HCT116 (cell line): ENCODE results near the gene TYW3. TPM values are rescaled to one million over a fixed set of nuclear protein-coding genes. Genes with fewer than 3 reads are reported as not detected.
A peak's percentile ranks its signal among the peaks of the same experiment; 100 is the strongest.
"Not testable (repeated sequence)": the region's sequence is repeated elsewhere in the genome, so short reads cannot be mapped to it uniquely, and the experiment has no call there.

ENCODE experiments used
- ATAC-seq: fragments of 200-7000 bp; cut with Tn5 transposase; 2 replicates; pipeline ENCODE4 v1.9.1; 2020; ENCODE audit warnings: mild to moderate bottlenecking, moderate library complexity
- BruUV-seq: library from RNA; stranded (reverse); fragments of 400-500 nt; replicated peaks from 2 replicates; lab custom pipeline; 2021; lab: Mats Ljungman, UMichigan
- CTCF ChIA-PET: fragments of 300-600 bp; sonication (Branson Sonifier 250); formaldehyde crosslinking; loops from one replicate; lab custom pipeline; 2021; ENCODE audit warnings: antibody characterized with exemption; lab: Charles Lee
- POLR2A ChIA-PET: fragments of 300-600, 350-600 bp; sonication (Branson Sonifier 250); formaldehyde crosslinking; loops from one replicate; lab custom pipeline; 2021; ENCODE audit warnings: antibody characterized with exemption; lab: Charles Lee
- RAD21 ChIA-PET, 2 experiments: fragments of 300-600 bp; sonication (Branson Sonifier 250); formaldehyde crosslinking; loops; one replicate each; lab custom pipeline; 2023; ENCODE audit warnings: low total read pairs in 2 of 2; ENCODE audit not compliant: uncharacterized antibody in 2 of 2, unreplicated experiment in 2 of 2, low non-redundant PET in 1 of 2; lab: Charles Lee
- DNase-seq: peaks from one replicate; pipeline ENCODE4 v3.0.0-alpha.2; 2010; ENCODE audit warnings: low read depth, low spot score
- H2AFZ ChIP-seq: fragments of 200-600 bp; shearing (Covaris generic), sonication (generic); 2 replicates; pipeline ENCODE4 v1.6.1; 2017; ENCODE audit warnings: low read depth, mixed run types, mixed read lengths, antibody characterized with exemption, low read length; ENCODE audit not compliant: poor library complexity, severe bottlenecking
- H3K27ac ChIP-seq: 2 replicates; pipeline ENCODE4 v1.5.1; 2012; ENCODE audit warnings: low read depth, low read length
- H3K27me3 ChIP-seq: fragments of 200-600 bp; sonication (generic); 2 replicates; pipeline ENCODE4 v1.6.1; 2016; ENCODE audit warnings: mixed run types, low read length, mixed read lengths; ENCODE audit not compliant: insufficient read depth
- H3K36me3 ChIP-seq, 2 experiments: fragments of 200-500 bp in 1 of 2; fragments of 200-600 bp in 1 of 2; sonication (Bioruptor generic) in 1 of 2; sonication (generic) in 1 of 2; 2 replicates each; pipeline versions ENCODE4 v1.5.1 to v1.6.1; 2014 to 2016; ENCODE audit warnings: low read length in 2 of 2, inconsistent platforms in 1 of 2, mixed read lengths in 1 of 2, mixed run types in 1 of 2; ENCODE audit not compliant: insufficient read depth in 2 of 2, control insufficient read depth in 1 of 2
- H3K4me1 ChIP-seq, 2 experiments: fragments of 200-600 bp in 1 of 2; sonication (generic) in 1 of 2; 2 replicates each; pipeline versions ENCODE4 v1.5.1 to v1.6.1; 2012 to 2017; ENCODE audit warnings: low read length in 2 of 2, inconsistent platforms in 1 of 2, mild to moderate bottlenecking in 1 of 2, mixed read lengths in 1 of 2, mixed run types in 1 of 2, moderate library complexity in 1 of 2; ENCODE audit not compliant: insufficient read depth in 2 of 2, control insufficient read depth in 1 of 2
- H3K4me2 ChIP-seq: fragments of 200-600 bp; sonication (generic); 2 replicates; pipeline ENCODE4 v1.6.1; 2017; ENCODE audit warnings: mixed run types, low read length, mixed read lengths
- H3K4me3 ChIP-seq, 2 experiments: fragments of 200-600 bp in 1 of 2; sonication (generic) in 1 of 2; replicated peaks in 1 of 2; 2 replicates each; pipeline ENCODE4 v1.5.1; 2011 to 2016; ENCODE audit warnings: low read length in 2 of 2, control low read depth in 1 of 2, low read depth in 1 of 2, mild to moderate bottlenecking in 1 of 2, mixed read lengths in 1 of 2, mixed run types in 1 of 2
- H3K79me2 ChIP-seq: fragments of 200-600 bp; sonication (generic); 2 replicates; pipeline ENCODE4 v1.6.1; 2017; ENCODE audit warnings: mild to moderate bottlenecking, mixed run types, low read length, moderate library complexity, mixed read lengths; ENCODE audit not compliant: insufficient read depth
- H3K9ac ChIP-seq: fragments of 200-600 bp; sonication (generic); 2 replicates; pipeline ENCODE4 v1.6.1; 2016; ENCODE audit warnings: low read length, mixed read lengths
- H3K9me2 ChIP-seq: fragments of 200-600 bp; sonication (generic), shearing (Covaris generic); 2 replicates; pipeline ENCODE4 v1.6.1; 2017; ENCODE audit warnings: mixed run types, mild to moderate bottlenecking, moderate library complexity; ENCODE audit not compliant: insufficient read depth
- H3K9me3 ChIP-seq, 2 experiments: fragments of 200-500 bp in 1 of 2; fragments of 200-600 bp in 1 of 2; sonication (Bioruptor generic) in 1 of 2; sonication (generic) in 1 of 2; 2 replicates each; pipeline ENCODE4 v1.6.1; 2014 to 2017; ENCODE audit warnings: low read length in 2 of 2, mixed read lengths in 2 of 2, inconsistent platforms in 1 of 2, low read depth in 1 of 2, mild to moderate bottlenecking in 1 of 2, mixed run types in 1 of 2, moderate library complexity in 1 of 2; ENCODE audit not compliant: control insufficient read depth in 1 of 2, insufficient read depth in 1 of 2
- H4K20me1 ChIP-seq: fragments of 200-600 bp; sonication (generic), shearing (Covaris generic); 2 replicates; pipeline ENCODE4 v1.6.1; 2017; ENCODE audit warnings: mixed run types, mild to moderate bottlenecking, moderate library complexity; ENCODE audit not compliant: insufficient read depth
- POLR2AphosphoS5 ChIP-seq: IDR thresholded peaks from 2 replicates; pipeline ENCODE4 v1.6.1; 2011; ENCODE audit warnings: mild to moderate bottlenecking, low read depth, low read length, moderate library complexity
- SP1 ChIP-seq: IDR thresholded peaks from 2 replicates; pipeline ENCODE4 v1.6.1; 2012; ENCODE audit warnings: low read depth
- intact Hi-C: fragments of 100-400 bp; cut with micrococcal nuclease; formaldehyde crosslinking; loops from 2 replicates; pipeline ENCODE4 v1.10.0; 2022
- total RNA-seq: library from RNA; stranded (reverse); gene quantifications from one replicate; pipeline ENCODE4 v1.2.1, GENCODE V29; 2021; ENCODE audit not compliant: unreplicated experiment
- TF ChIP-seq, protein P1 (sequence below): IDR thresholded peaks from 2 replicates; pipeline ENCODE4 v1.6.1; 2012; ENCODE audit warnings: low read depth

TYW3 gene
- total RNA-seq, 1 experiment from 2014 or later = 31.8 TPM

GRCh38 chr1:74731399-74732052, 1.4 kb upstream of the TYW3 start:
- TF ChIP-seq POLR2AphosphoS5 (no peak), SP1 (no peak)
- TF ChIP-seq, protein P1, sequence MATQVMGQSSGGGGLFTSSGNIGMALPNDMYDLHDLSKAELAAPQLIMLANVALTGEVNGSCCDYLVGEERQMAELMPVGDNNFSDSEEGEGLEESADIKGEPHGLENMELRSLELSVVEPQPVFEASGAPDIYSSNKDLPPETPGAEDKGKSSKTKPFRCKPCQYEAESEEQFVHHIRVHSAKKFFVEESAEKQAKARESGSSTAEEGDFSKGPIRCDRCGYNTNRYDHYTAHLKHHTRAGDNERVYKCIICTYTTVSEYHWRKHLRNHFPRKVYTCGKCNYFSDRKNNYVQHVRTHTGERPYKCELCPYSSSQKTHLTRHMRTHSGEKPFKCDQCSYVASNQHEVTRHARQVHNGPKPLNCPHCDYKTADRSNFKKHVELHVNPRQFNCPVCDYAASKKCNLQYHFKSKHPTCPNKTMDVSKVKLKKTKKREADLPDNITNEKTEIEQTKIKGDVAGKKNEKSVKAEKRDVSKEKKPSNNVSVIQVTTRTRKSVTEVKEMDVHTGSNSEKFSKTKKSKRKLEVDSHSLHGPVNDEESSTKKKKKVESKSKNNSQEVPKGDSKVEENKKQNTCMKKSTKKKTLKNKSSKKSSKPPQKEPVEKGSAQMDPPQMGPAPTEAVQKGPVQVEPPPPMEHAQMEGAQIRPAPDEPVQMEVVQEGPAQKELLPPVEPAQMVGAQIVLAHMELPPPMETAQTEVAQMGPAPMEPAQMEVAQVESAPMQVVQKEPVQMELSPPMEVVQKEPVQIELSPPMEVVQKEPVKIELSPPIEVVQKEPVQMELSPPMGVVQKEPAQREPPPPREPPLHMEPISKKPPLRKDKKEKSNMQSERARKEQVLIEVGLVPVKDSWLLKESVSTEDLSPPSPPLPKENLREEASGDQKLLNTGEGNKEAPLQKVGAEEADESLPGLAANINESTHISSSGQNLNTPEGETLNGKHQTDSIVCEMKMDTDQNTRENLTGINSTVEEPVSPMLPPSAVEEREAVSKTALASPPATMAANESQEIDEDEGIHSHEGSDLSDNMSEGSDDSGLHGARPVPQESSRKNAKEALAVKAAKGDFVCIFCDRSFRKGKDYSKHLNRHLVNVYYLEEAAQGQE = no peak
- no peak for ATAC-seq
- Histone ChIP-seq H3K36me3 (peaks cover 0 to under 1% of the 10 kb centered on the region in 2 experiments; a peak in 1 of 4 replicates), H3K9me3 (peaks cover 0 to 3% of the 10 kb centered on the region in 2 experiments; a peak in 1 of 4 replicates), H3K27ac (no peak overlapping the region), H3K79me2 (peaks cover 24% of the 10 kb centered on the region), H3K4me1 (peaks cover 18 to 34% of the 10 kb centered on the region in 2 experiments), H3K4me2 (peak overlapping the region; percentile 89), H3K4me3 (peak overlapping the region; percentile 88 to 91), H4K20me1 (no peaks in the 10 kb centered on the region), H2AFZ (no peak overlapping the region), H3K9ac (peak overlapping the region; percentile 44), H3K9me2 (no peaks in the 10 kb centered on the region), H3K27me3 (no peaks in the 10 kb centered on the region)
- RAD21 ChIA-PET = no interaction called here
- no peak for DNase-seq
- no TSS peak for BruUV-seq
- CTCF ChIA-PET = no interaction called here
- intact Hi-C loops = no loop called here
- POLR2A ChIA-PET = no interaction called here

- H3K9me3 ChIP-seq, intact Hi-C loops, H4K20me1 ChIP-seq, POLR2A ChIA-PET, H3K36me3 ChIP-seq, RAD21 ChIA-PET, H3K9me2 ChIP-seq, H3K27me3 ChIP-seq, BruUV-seq, DNase-seq: not testable (repeated sequence)
- Histone ChIP-seq H3K4me1 (peaks cover 18 to 34% of the 10 kb centered on the region in 2 experiments), H3K4me2 (peak overlapping the region; percentile 89), H2AFZ (peak overlapping the region; percentile 91), H3K79me2 (peaks cover 24% of the 10 kb centered on the region), H3K9ac (peak overlapping the region; percentile 86), H3K27ac (peak overlapping the region; percentile 81), H3K4me3 (peak overlapping the region; percentile 88 to 91)
- CTCF ChIA-PET = interaction anchor here (1.0 to 2.5 kb wide), 3 partner anchors 35 to 471 kb away, joined by 4 to 8 read pairs (median 7); no protein-coding TSS in a partner anchor
- peak; percentile 50 for ATAC-seq
Measured at GRCh38 chr1:74732071-74732946, 643 bp upstream of the TYW3 start.
